Endothelial cell (in vitro differentiated cells): ENCODE results near the gene ZBTB40. TPM values are rescaled to one million over a fixed set of nuclear protein-coding genes. Genes with fewer than 3 reads are reported as not detected.

Source experiments
- DNase-seq: peaks from one replicate; pipeline ENCODE4 v3.0.0; 2021; ENCODE audit warnings: low spot score
- H3K27ac Mint-ChIP-seq: one replicate; pipeline ENCODE4 v1.8.0; 2021; ENCODE audit warnings: mixed read lengths, inconsistent platforms; ENCODE audit not compliant: unreplicated experiment
- H3K27me3 Mint-ChIP-seq: one replicate; pipeline ENCODE4 v1.8.0; 2021; ENCODE audit warnings: mild to moderate bottlenecking, moderate library complexity, mixed read lengths, inconsistent platforms; ENCODE audit not compliant: unreplicated experiment
- H3K36me3 Mint-ChIP-seq: one replicate; pipeline ENCODE4 v1.8.0; 2021; ENCODE audit warnings: mild to moderate bottlenecking, low read depth, mixed read lengths, inconsistent platforms; ENCODE audit not compliant: unreplicated experiment
- H3K4me1 Mint-ChIP-seq: one replicate; pipeline ENCODE4 v1.8.0; 2021; ENCODE audit warnings: mild to moderate bottlenecking, mixed read lengths, inconsistent platforms; ENCODE audit not compliant: unreplicated experiment
- H3K4me3 Mint-ChIP-seq: one replicate; pipeline ENCODE4 v1.8.0; 2021; ENCODE audit warnings: mild to moderate bottlenecking, mixed read lengths, inconsistent platforms; ENCODE audit not compliant: unreplicated experiment
- H3K9me3 Mint-ChIP-seq: one replicate; pipeline ENCODE4 v1.8.0; 2021; ENCODE audit warnings: mixed read lengths, inconsistent platforms; ENCODE audit not compliant: unreplicated experiment
- total RNA-seq: library from RNA; stranded (reverse); fragmentation: NEBNext Ultra II Directional; extraction: Animal tissue kit (Norgen Biotek cat#: 25700); gene quantifications from one replicate; pipeline ENCODE4 v1.2.1, GENCODE V29; 2021; ENCODE audit not compliant: unreplicated experiment
- TF ChIP-seq, protein P1 (sequence below): fragments of 200-600 bp; sonication (generic); IDR thresholded peaks from one replicate; pipeline ENCODE4 v1.5.0; 2021; ENCODE audit warnings: antibody characterized with exemption; ENCODE audit not compliant: unreplicated experiment

Gene ZBTB40
- total RNA-seq, 1 donor from 2014 or later, result 18.9 TPM

DNA sequence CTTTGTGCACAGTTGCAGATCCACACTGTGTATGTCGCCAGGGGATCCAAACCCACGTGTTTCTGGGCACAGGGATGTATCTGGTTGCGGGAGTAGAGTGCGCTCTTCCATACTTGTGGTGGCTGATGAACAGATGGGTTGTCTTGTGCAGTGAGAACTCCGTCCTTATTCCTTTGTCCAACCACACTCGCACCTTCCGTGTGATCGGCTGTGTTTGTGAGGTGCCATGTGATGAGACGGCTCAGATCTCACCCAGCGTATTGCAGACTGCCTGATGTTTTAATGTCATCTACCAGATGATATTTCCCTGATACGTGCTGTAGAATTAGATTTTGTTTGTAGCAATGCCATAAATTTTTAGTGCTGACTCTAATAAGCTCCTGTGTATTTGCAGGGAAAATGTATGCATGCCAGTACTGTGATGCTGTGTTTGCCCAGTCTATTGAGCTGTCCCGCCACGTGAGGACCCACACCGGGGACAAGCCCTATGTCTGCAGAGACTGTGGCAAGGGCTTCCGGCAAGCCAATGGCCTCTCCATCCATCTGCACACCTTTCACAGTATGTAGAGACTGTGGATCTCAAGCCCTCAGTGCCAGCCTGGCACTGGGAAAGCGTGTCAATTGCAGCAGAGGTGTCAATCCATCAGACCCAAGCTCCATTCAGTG, 65.4 kb downstream of the ZBTB40 start:
- H3K9me3 Mint-ChIP-seq, result no peaks in the 10 kb centered on the region
- peaks cover 2% of the 10 kb centered on the region for H3K4me1 Mint-ChIP-seq
- peak overlapping the region; percentile 27 for H3K4me3 Mint-ChIP-seq
- peaks cover 2% of the 10 kb centered on the region for H3K27me3 Mint-ChIP-seq
- no peak overlapping the region for H3K27ac Mint-ChIP-seq
- TF ChIP-seq, protein P1, sequence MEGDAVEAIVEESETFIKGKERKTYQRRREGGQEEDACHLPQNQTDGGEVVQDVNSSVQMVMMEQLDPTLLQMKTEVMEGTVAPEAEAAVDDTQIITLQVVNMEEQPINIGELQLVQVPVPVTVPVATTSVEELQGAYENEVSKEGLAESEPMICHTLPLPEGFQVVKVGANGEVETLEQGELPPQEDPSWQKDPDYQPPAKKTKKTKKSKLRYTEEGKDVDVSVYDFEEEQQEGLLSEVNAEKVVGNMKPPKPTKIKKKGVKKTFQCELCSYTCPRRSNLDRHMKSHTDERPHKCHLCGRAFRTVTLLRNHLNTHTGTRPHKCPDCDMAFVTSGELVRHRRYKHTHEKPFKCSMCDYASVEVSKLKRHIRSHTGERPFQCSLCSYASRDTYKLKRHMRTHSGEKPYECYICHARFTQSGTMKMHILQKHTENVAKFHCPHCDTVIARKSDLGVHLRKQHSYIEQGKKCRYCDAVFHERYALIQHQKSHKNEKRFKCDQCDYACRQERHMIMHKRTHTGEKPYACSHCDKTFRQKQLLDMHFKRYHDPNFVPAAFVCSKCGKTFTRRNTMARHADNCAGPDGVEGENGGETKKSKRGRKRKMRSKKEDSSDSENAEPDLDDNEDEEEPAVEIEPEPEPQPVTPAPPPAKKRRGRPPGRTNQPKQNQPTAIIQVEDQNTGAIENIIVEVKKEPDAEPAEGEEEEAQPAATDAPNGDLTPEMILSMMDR, result no peak
- H3K36me3 Mint-ChIP-seq, result peaks cover 61% of the 10 kb centered on the region
- DNase-seq, result no peak

DNA sequence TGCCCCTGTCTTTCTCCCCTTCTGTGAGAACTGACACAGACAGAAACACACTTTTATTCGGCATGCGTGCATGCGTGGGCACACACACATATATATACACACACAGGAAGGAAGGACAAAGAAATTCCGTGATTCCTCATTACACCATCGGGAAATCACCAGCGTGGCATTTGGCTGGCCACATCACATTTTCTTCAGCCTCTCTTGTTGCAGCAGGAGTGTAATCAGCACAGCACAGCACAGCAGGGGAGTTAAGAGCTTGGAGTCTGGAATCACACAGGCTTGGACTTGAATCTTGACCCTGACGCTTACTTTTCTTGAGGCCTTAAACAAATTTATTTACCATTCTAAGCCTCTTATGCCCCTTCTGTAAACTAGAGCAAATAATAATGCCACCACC, 66.3 kb downstream of the ZBTB40 start:
- no peak for DNase-seq
- H3K27ac Mint-ChIP-seq, result no peak overlapping the region
- no peak overlapping the region for H3K4me3 Mint-ChIP-seq
- H3K4me1 Mint-ChIP-seq, result peaks cover 2% of the 10 kb centered on the region
- no peaks in the 10 kb centered on the region for H3K9me3 Mint-ChIP-seq
- peaks cover 2% of the 10 kb centered on the region for H3K27me3 Mint-ChIP-seq
- H3K36me3 Mint-ChIP-seq, result peaks cover 60% of the 10 kb centered on the region
- TF ChIP-seq, protein P1, result no peak

DNA sequence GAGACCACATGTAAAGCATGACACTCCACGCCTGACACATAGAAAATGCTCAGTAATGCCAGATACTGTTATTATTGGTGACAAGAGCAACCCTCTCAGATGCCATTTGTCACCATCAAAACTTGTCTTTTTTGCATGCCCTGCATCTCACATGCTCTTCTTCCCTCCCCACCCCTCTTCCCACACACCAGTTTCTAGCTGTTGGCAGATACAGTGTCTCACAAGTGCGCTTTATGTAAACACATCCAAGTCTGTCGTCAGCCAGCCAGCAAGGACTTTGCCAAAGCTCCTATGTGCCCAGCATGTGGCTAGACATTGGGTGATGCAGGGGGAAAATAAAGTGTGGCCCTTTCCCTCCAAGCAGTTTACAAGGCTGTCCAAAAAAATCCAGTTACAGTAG, 66.7 kb downstream of the ZBTB40 start:
- H3K36me3 Mint-ChIP-seq, result peaks cover 60% of the 10 kb centered on the region
- H3K9me3 Mint-ChIP-seq, result no peaks in the 10 kb centered on the region
- H3K4me3 Mint-ChIP-seq, result no peak overlapping the region
- H3K27ac Mint-ChIP-seq, result no peak overlapping the region
- TF ChIP-seq, protein P1, result no peak
- peaks cover 2% of the 10 kb centered on the region for H3K27me3 Mint-ChIP-seq
- peaks cover 2% of the 10 kb centered on the region for H3K4me1 Mint-ChIP-seq
- no peak for DNase-seq

DNA sequence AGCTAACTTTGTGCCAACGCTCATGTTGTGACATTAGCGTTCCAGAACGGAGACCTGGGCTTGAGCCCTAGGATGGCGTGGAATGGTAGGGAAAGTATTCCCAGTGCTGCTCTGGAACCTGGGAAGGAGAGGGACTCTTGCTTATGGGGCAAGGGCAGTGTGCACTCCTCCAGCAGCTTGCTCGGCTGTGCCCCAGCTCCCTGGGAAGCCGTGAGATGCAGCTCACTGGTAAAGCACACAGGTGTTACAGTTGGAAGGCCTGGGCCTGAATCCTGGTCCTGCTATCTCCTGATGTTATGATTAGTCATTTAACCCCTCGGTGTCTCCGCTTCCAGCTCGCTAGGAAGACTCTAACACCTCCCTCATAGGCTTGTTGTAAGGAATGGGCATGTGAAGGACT, 69.2 kb downstream of the ZBTB40 start:
- TF ChIP-seq, protein P1, result no peak
- Mint-ChIP-seq H3K27ac (no peak overlapping the region), H3K36me3 (peaks cover 52% of the 10 kb centered on the region), H3K27me3 (peaks cover 2% of the 10 kb centered on the region), H3K9me3 (no peaks in the 10 kb centered on the region), H3K4me1 (peaks cover 2% of the 10 kb centered on the region), H3K4me3 (no peak overlapping the region)
- no peak for DNase-seq

DNA sequence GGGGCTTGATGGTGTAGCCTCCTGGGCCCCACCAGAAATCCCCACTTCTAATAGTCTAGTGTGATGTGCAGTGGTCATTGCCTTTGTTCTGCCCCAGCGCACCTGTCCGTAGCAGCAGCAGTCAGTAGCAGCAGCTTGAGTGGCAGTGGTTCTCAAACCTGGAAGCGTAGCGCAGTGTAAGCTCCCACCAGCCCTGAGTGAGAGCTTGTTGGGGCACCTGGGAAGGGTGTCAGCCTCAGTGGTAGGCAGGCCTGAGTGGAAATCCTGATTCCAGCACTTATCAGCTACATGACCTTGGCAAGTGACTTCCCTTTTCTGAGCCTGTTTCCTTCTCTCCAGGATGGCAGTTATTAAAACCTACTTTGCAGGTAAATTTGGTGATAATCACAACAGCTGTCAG, 70.0 kb downstream of the ZBTB40 start:
- H3K4me1 Mint-ChIP-seq, result peaks cover 2% of the 10 kb centered on the region
- DNase-seq, result no peak
- no peak overlapping the region for H3K27ac Mint-ChIP-seq
- TF ChIP-seq, protein P1, result no peak
- no peak overlapping the region for H3K4me3 Mint-ChIP-seq
- peaks cover 2% of the 10 kb centered on the region for H3K27me3 Mint-ChIP-seq
- no peaks in the 10 kb centered on the region for H3K9me3 Mint-ChIP-seq
- peaks cover 55% of the 10 kb centered on the region for H3K36me3 Mint-ChIP-seq
